ENCODE results near the gene NPFF. TPM values are rescaled to one million over a fixed set of nuclear protein-coding genes. Genes with fewer than 3 reads are reported as not detected.

NPFF gene
- total and polyA plus RNA-seq, 2 donors (not counting 3 experiments of a cell fraction or from before 2014, with no cell fraction given) = not detected

DNA sequence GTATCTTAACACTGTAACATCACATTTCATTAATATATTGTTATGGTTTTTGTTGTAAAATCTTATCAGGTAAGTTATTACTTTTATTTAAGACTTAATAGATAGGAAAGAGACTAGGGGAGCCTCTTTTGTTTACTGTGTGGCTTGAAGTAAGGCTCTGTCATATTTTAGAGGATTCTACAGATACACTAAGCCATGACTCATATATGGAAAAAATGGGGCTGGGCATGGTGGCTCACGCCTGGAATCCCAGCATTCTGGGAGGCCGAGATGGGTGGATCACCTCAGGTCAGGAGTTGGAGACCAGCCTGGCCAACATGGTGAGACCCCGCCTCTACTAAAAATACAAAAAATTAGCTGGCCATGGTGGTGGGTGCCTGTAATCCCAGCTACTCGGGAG lies 23.6 kb upstream of the NPFF start:
- no peaks in the 10 kb centered on the region for H4K20me1 ChIP-seq (replicated peaks; ENCODE audit: control insufficient read depth, extremely low read depth, insufficient read depth, low read length)
- H3K4me3 ChIP-seq (replicated peaks in 1 of 3; ENCODE audit: insufficient read depth in 1 of 3, low read depth in 1 of 3, low read length in 3 of 3) = no peak overlapping the region
- ChIA-PET CTCF (interaction anchor here (1.7 kb wide), 1 partner anchor 12 kb away, joined by 5 read pairs; no protein-coding TSS in a partner anchor), POLR2A (no interaction called here)
- no peaks in the 10 kb centered on the region for H3K9me1 ChIP-seq (replicated peaks; ENCODE audit: control insufficient read depth, extremely low read depth, insufficient read depth, low read length)
- no peaks in the 10 kb centered on the region for H3K4me1 ChIP-seq (ENCODE audit: control insufficient read depth, extremely low read depth, insufficient read depth, low read length)
- H3K79me2 ChIP-seq (ENCODE audit: control insufficient read depth, insufficient read depth, low read length) = no peaks in the 10 kb centered on the region
- H3K9me3 ChIP-seq (replicated peaks; ENCODE audit: control insufficient read depth, insufficient read depth, low read length) = no peaks in the 10 kb centered on the region
- FAIRE-seq (no peak), DNase-seq (ENCODE audit: low read depth, low spot score) (no peak)
- H3K9ac ChIP-seq (replicated peaks; ENCODE audit: extremely low read depth, insufficient read depth, low read length) = no peak overlapping the region
- dilution Hi-C loops (cut with MboI; ENCODE audit: extremely low pct_ligation_motif_present, low sequenced_read_pairs) (no loop called here), intact Hi-C loops (cut with micrococcal nuclease) (no loop called here)
- TF ChIP-seq EZH2 (IDR thresholded peaks at IDR 0.05; ENCODE audit: borderline replicate concordance, low read depth, low read length, severe bottlenecking) (no peak), POLR2AphosphoS5 (IDR thresholded peaks at IDR 0.05; ENCODE audit: insufficient read depth, low read depth, low read length) (no peak), POLR2A (IDR thresholded peaks at IDR 0.05; ENCODE audit: low read depth, low read length) (no peak), FOS (IDR thresholded peaks at IDR 0.05; ENCODE audit: borderline replicate concordance, insufficient read depth, low read length) (no peak), MYC (IDR thresholded peaks at IDR 0.05; ENCODE audit: low read depth, low read length) (no peak), GATA2 (IDR thresholded peaks at IDR 0.05; ENCODE audit: insufficient read depth, insufficient read length, low read depth, low read length) (no peak), JUN (IDR thresholded peaks at IDR 0.05; ENCODE audit: borderline replicate concordance, insufficient read depth, insufficient read length, low read depth) (no peak)
- TF ChIP-seq, protein P1, sequence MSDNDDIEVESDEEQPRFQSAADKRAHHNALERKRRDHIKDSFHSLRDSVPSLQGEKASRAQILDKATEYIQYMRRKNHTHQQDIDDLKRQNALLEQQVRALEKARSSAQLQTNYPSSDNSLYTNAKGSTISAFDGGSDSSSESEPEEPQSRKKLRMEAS (IDR thresholded peaks at IDR 0.05; ENCODE audit: insufficient read depth, insufficient read length) = no peak
- TF ChIP-seq, protein P2, sequence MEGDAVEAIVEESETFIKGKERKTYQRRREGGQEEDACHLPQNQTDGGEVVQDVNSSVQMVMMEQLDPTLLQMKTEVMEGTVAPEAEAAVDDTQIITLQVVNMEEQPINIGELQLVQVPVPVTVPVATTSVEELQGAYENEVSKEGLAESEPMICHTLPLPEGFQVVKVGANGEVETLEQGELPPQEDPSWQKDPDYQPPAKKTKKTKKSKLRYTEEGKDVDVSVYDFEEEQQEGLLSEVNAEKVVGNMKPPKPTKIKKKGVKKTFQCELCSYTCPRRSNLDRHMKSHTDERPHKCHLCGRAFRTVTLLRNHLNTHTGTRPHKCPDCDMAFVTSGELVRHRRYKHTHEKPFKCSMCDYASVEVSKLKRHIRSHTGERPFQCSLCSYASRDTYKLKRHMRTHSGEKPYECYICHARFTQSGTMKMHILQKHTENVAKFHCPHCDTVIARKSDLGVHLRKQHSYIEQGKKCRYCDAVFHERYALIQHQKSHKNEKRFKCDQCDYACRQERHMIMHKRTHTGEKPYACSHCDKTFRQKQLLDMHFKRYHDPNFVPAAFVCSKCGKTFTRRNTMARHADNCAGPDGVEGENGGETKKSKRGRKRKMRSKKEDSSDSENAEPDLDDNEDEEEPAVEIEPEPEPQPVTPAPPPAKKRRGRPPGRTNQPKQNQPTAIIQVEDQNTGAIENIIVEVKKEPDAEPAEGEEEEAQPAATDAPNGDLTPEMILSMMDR (IDR thresholded peaks at IDR 0.05; ENCODE audit: extremely low read depth in 1 of 2, insufficient read depth in 1 of 2, low read depth in 1 of 2, low read length in 2 of 2) = no peak
- no peak overlapping the region for H3K4me2 ChIP-seq (ENCODE audit: insufficient read depth, low read length)
- H2AFZ ChIP-seq (ENCODE audit: low read depth, low read length) = no peak overlapping the region
- BruUV-seq (replicated peaks) = no TSS peak
- H3K27me3 ChIP-seq (ENCODE audit: control insufficient read depth in 2 of 2, insufficient read depth in 2 of 2, low read length in 2 of 2) = no peaks in the 10 kb centered on the region
- no peak overlapping the region for H3K27ac ChIP-seq (ENCODE audit: insufficient read depth, low read depth, low read length)
- peaks cover 27 to 28% of the 10 kb centered on the region in 2 experiments for H3K36me3 ChIP-seq (ENCODE audit: control insufficient read depth in 2 of 2, extremely low read depth in 1 of 2, insufficient read depth in 2 of 2, low read length in 2 of 2)

All from endothelial cell of umbilical vein (primary cell).